H9 (cell line): ENCODE results near the gene OSBPL2. TPM values are rescaled to one million over a fixed set of nuclear protein-coding genes. Genes with fewer than 3 reads are reported as not detected.

Experiments used
- DNase-seq: peaks from one replicate; pipeline ENCODE4 v3.0.0-alpha.2; 2017
- H2AFZ ChIP-seq: one replicate; pipeline ENCODE4 v1.6.1; 2013; ENCODE audit warnings: mild to moderate bottlenecking, low read length, control low read depth, moderate library complexity
- H2AK5ac ChIP-seq: 2 replicates; pipeline ENCODE4 v1.6.1; 2013; ENCODE audit warnings: low read length, control low read depth, mixed read lengths; ENCODE audit not compliant: insufficient read length
- H2BK120ac ChIP-seq: one replicate; pipeline ENCODE4 v1.6.1; 2013; ENCODE audit warnings: low read depth, mild to moderate bottlenecking, low read length, control low read depth, inconsistent platforms; ENCODE audit not compliant: poor library complexity, severe bottlenecking
- H2BK12ac ChIP-seq: 2 replicates; pipeline ENCODE4 v1.6.1; 2013; ENCODE audit warnings: low read length, control low read depth, mixed read lengths, low read depth; ENCODE audit not compliant: insufficient read length
- H2BK15ac ChIP-seq: 2 replicates; pipeline ENCODE4 v1.6.1; 2013; ENCODE audit warnings: low read depth, low read length, control low read depth
- H2BK20ac ChIP-seq: one replicate; pipeline ENCODE4 v1.6.1; 2013; ENCODE audit warnings: low read depth, mild to moderate bottlenecking, low read length, control low read depth, inconsistent platforms; ENCODE audit not compliant: poor library complexity, severe bottlenecking
- H2BK5ac ChIP-seq: 2 replicates; pipeline ENCODE4 v1.6.1; 2013; ENCODE audit warnings: low read length, control low read depth, mixed read lengths; ENCODE audit not compliant: insufficient read length
- H3K14ac ChIP-seq: 2 replicates; pipeline ENCODE4 v1.6.1; 2013; ENCODE audit warnings: low read length, control low read depth; ENCODE audit not compliant: insufficient read depth
- H3K18ac ChIP-seq: 2 replicates; pipeline ENCODE4 v1.6.1; 2013; ENCODE audit warnings: low read depth, mild to moderate bottlenecking, mixed read lengths, low read length, control low read depth; ENCODE audit not compliant: insufficient read length
- H3K23ac ChIP-seq: 2 replicates; pipeline ENCODE4 v1.6.1; 2013; ENCODE audit warnings: low read length, control low read depth, mixed read lengths, low read depth; ENCODE audit not compliant: insufficient read length
- H3K23me2 ChIP-seq: 2 replicates; pipeline ENCODE4 v1.6.1; 2013; ENCODE audit warnings: low read depth, mild to moderate bottlenecking, mixed read lengths, low read length, control low read depth; ENCODE audit not compliant: insufficient read length, poor library complexity, severe bottlenecking
- H3K27ac ChIP-seq: 2 replicates; pipeline ENCODE4 v1.5.1; 2013; ENCODE audit warnings: low read length, control low read depth, mixed read lengths, low read depth; ENCODE audit not compliant: insufficient read length
- H3K27me3 ChIP-seq: 2 replicates; pipeline ENCODE4 v1.6.1; 2013; ENCODE audit warnings: low read length, control low read depth, inconsistent platforms; ENCODE audit not compliant: insufficient read depth
- H3K4ac ChIP-seq: 2 replicates; pipeline ENCODE4 v1.6.1; 2013; ENCODE audit warnings: low read depth, mild to moderate bottlenecking, control low read depth, inconsistent platforms, low read length, moderate library complexity
- H3K4me1 ChIP-seq: 2 replicates; pipeline ENCODE4 v1.6.1; 2013; ENCODE audit warnings: low read length, control low read depth, inconsistent platforms; ENCODE audit not compliant: insufficient read depth
- H3K4me2 ChIP-seq: 2 replicates; pipeline ENCODE4 v1.6.1; 2013; ENCODE audit warnings: low read length, control low read depth, mixed read lengths; ENCODE audit not compliant: insufficient read length, insufficient read depth
- H3K56ac ChIP-seq: 2 replicates; pipeline ENCODE4 v1.6.1; 2013; ENCODE audit warnings: low read depth, mild to moderate bottlenecking, mixed read lengths, low read length, control low read depth; ENCODE audit not compliant: insufficient read length
- H3K79me1 ChIP-seq: 2 replicates; pipeline ENCODE4 v1.6.1; 2013; ENCODE audit warnings: low read depth, mild to moderate bottlenecking, moderate library complexity, low read length, control low read depth, inconsistent platforms; ENCODE audit not compliant: insufficient read depth, poor library complexity, severe bottlenecking
- H3K79me2 ChIP-seq: 2 replicates; pipeline ENCODE4 v1.6.1; 2013; ENCODE audit warnings: low read length, control low read depth, inconsistent platforms; ENCODE audit not compliant: insufficient read depth
- H3K9ac ChIP-seq: 2 replicates; pipeline ENCODE4 v1.6.1; 2013; ENCODE audit warnings: low read length, control low read depth, mixed read lengths; ENCODE audit not compliant: insufficient read length; ENCODE audit errors: extremely low read depth
- H3K9me3 ChIP-seq: one replicate; pipeline ENCODE4 v1.6.1; 2013; ENCODE audit warnings: low read depth, low read length, inconsistent platforms; ENCODE audit not compliant: control insufficient read depth
- H3T11ph ChIP-seq: one replicate; pipeline ENCODE4 v1.6.1; 2013; ENCODE audit warnings: mild to moderate bottlenecking, low read length, control low read depth, inconsistent platforms
- H4K20me1 ChIP-seq: one replicate; pipeline ENCODE4 v1.6.1; 2013; ENCODE audit not compliant: control insufficient read depth, insufficient read length, insufficient read depth
- H4K5ac ChIP-seq: 2 replicates; pipeline ENCODE4 v1.6.1; 2013; ENCODE audit warnings: low read depth, mild to moderate bottlenecking, mixed read lengths, low read length, control low read depth; ENCODE audit not compliant: insufficient read length
- H4K8ac ChIP-seq: replicated peaks from 2 replicates; pipeline ENCODE4 v1.6.1; 2013; ENCODE audit warnings: low read length, control low read depth, mixed read lengths, low read depth; ENCODE audit not compliant: insufficient read length
- H4K91ac ChIP-seq: 2 replicates; pipeline ENCODE4 v1.6.1; 2013; ENCODE audit warnings: low read depth, mild to moderate bottlenecking, moderate library complexity, mixed read lengths, low read length, control low read depth; ENCODE audit not compliant: insufficient read length
- H3K27ac Mint-ChIP-seq, 3 experiments: 2 replicates in 2 of 3; 3 replicates in 1 of 3; pipeline ENCODE4 v1.8.0; 2020 to 2021; ENCODE audit warnings: mixed read lengths in 3 of 3, mild to moderate bottlenecking in 1 of 3, moderate library complexity in 1 of 3
- H3K27me3 Mint-ChIP-seq: 2 replicates; pipeline ENCODE4 v1.8.0; 2021; ENCODE audit warnings: low read depth, mild to moderate bottlenecking, moderate library complexity, mixed read lengths
- H3K36me3 Mint-ChIP-seq, 3 experiments: 2 replicates in 2 of 3; 3 replicates in 1 of 3; pipeline ENCODE4 v1.8.0; 2020 to 2021; ENCODE audit warnings: low read depth in 3 of 3, mixed read lengths in 3 of 3; ENCODE audit not compliant: insufficient read depth in 1 of 3
- H3K4me1 Mint-ChIP-seq, 2 experiments: 2 replicates each; pipeline ENCODE4 v1.8.0; 2020; ENCODE audit warnings: mixed read lengths in 2 of 2
- H3K4me3 Mint-ChIP-seq, 2 experiments: 2 replicates in 1 of 2; 3 replicates in 1 of 2; pipeline ENCODE4 v1.8.0; 2020 to 2021; ENCODE audit warnings: mild to moderate bottlenecking in 2 of 2, mixed read lengths in 2 of 2, moderate library complexity in 1 of 2
- H3K9me3 Mint-ChIP-seq, 2 experiments: 2 replicates in 1 of 2; 3 replicates in 1 of 2; pipeline ENCODE4 v1.8.0; 2020; ENCODE audit warnings: mild to moderate bottlenecking in 2 of 2, mixed read lengths in 2 of 2, moderate library complexity in 1 of 2
- WGBS: extraction: QIAGEN DNeasy Blood & Tissue Kit; methylation state at CpG from one replicate; pipeline ENCODE4 v1.1.7; 2013; ENCODE audit warnings: missing lambda C conversion rate, low lambda C conversion rate, mixed read lengths; ENCODE audit not compliant: insufficient read length; ENCODE audit errors: extremely low coverage; 5-methylcytosine and 5-hydroxymethylcytosine counted together
- total RNA-seq: library from RNA; stranded (reverse); gene quantifications from 2 replicates; pipeline ENCODE4 v1.2.1, GENCODE V29; 2021
- TF ChIP-seq, protein P1 (sequence below): fragments of 200-600 bp; sonication (generic); conservative IDR thresholded peaks from 3 replicates; pipeline ENCODE4 v1.8.0; 2021; ENCODE audit warnings: antibody characterized with exemption, mild to moderate bottlenecking

The OSBPL2 gene
- total RNA-seq, 1 experiment from 2014 or later = 47.3 TPM

DNA sequence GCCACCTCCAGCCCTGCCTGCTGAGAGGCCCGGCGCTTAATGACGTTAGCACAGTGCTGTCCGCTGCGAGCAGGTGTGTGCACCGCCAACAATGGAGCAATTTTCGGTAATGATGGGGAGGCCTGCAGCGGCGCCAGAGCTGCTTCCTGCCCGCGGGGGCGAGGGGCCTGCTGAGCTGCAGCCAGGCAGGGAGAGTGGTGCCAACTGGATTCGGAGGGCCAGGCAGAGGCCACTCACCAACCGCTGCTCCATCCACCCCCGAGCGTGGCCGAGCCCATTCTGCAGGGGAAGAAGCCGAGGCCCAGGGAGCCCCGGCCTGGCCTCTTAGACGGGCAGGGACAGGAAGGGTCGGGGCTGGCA, 27.8 kb upstream of the OSBPL2 start:
- Histone ChIP-seq H3K14ac (no peak overlapping the region), H4K20me1 (no peaks in the 10 kb centered on the region), H3K27me3 (no peaks in the 10 kb centered on the region), H3K27ac (no peak overlapping the region), H3T11ph (no peak overlapping the region), H3K23me2 (no peaks in the 10 kb centered on the region), H3K9me3 (no peaks in the 10 kb centered on the region), H2BK5ac (no peak overlapping the region), H4K5ac (no peak overlapping the region), H4K8ac (no peak overlapping the region), H3K4me2 (no peak overlapping the region), H2BK12ac (no peak overlapping the region), H3K23ac (no peak overlapping the region), H3K4me1 (no peaks in the 10 kb centered on the region), H3K4ac (no peak overlapping the region), H3K56ac (no peak overlapping the region), H3K9ac (no peak overlapping the region), H2AFZ (no peak overlapping the region), H3K79me2 (no peaks in the 10 kb centered on the region), H2BK15ac (no peak overlapping the region), H3K18ac (no peak overlapping the region), H2AK5ac (no peak overlapping the region), H4K91ac (no peak overlapping the region), H2BK20ac (no peak overlapping the region), H3K79me1 (no peaks in the 10 kb centered on the region), H2BK120ac (no peak overlapping the region)
- WGBS = no CpG with 5 or more reads among the region's 21 CpGs
- H3K4me1 Mint-ChIP-seq = peaks cover 4 to 19% of the 10 kb centered on the region in 2 experiments
- no peak for DNase-seq
- no peak overlapping the region for H3K27ac Mint-ChIP-seq
- TF ChIP-seq, protein P1, sequence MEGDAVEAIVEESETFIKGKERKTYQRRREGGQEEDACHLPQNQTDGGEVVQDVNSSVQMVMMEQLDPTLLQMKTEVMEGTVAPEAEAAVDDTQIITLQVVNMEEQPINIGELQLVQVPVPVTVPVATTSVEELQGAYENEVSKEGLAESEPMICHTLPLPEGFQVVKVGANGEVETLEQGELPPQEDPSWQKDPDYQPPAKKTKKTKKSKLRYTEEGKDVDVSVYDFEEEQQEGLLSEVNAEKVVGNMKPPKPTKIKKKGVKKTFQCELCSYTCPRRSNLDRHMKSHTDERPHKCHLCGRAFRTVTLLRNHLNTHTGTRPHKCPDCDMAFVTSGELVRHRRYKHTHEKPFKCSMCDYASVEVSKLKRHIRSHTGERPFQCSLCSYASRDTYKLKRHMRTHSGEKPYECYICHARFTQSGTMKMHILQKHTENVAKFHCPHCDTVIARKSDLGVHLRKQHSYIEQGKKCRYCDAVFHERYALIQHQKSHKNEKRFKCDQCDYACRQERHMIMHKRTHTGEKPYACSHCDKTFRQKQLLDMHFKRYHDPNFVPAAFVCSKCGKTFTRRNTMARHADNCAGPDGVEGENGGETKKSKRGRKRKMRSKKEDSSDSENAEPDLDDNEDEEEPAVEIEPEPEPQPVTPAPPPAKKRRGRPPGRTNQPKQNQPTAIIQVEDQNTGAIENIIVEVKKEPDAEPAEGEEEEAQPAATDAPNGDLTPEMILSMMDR = no peak
- no peaks in the 10 kb centered on the region for H3K9me3 Mint-ChIP-seq
- H3K4me3 Mint-ChIP-seq = no peak overlapping the region
- H3K36me3 Mint-ChIP-seq = no peaks in the 10 kb centered on the region
- H3K27me3 Mint-ChIP-seq = peaks cover 20% of the 10 kb centered on the region
